GM12878 (cell line): Measurements from ENCODE around the gene SPG7. TPM values are rescaled to one million over a fixed set of nuclear protein-coding genes. Genes with fewer than 3 reads are reported as not detected.

Source experiments
- ATAC-seq: fragments of 200-7000 bp; cut with Tn5 transposase; 3 replicates; pipeline ENCODE4 v1.9.1; 2020; ENCODE audit warnings: mild to moderate bottlenecking, moderate library complexity
- BruUV-seq: library from RNA; stranded (reverse); fragments of 400-500 nt; replicated peaks from 2 replicates; lab custom pipeline; 2021; lab: Mats Ljungman, UMichigan
- CTCF ChIA-PET: fragments of 300-600 bp; sonication (Branson Sonifier 250); formaldehyde crosslinking; extraction: SDS; loops from one replicate; lab custom pipeline; 2021; ENCODE audit warnings: inconsistent platforms; lab: Yijun Ruan, JAX
- POLR2A ChIA-PET: fragments of 350-600 bp; formaldehyde crosslinking; extraction: SDS; loops from one replicate; lab custom pipeline; 2021; ENCODE audit warnings: inconsistent platforms; lab: Charles Lee
- RAD21 ChIA-PET: fragments of 300-600 bp; sonication (Branson Sonifier 250); formaldehyde crosslinking; loops from one replicate; lab custom pipeline; 2023; ENCODE audit warnings: antibody characterized with exemption; ENCODE audit not compliant: unreplicated experiment; lab: Charles Lee
- SMC1A ChIA-PET: fragments of 300-600 bp; sonication (Branson Sonifier 250); formaldehyde crosslinking; loops from one replicate; lab custom pipeline; 2023; ENCODE audit not compliant: unreplicated experiment, uncharacterized antibody; lab: Charles Lee
- DNase-seq: peaks from one replicate; pipeline ENCODE4 v3.0.0-alpha.2; 2011; ENCODE audit warnings: low read depth, low spot score
- FAIRE-seq: peaks from 3 replicates; lab custom pipeline; 2011; peaks lifted over from hg19 to GRCh38; lab: Jason Lieb, UNC
- H2AFZ ChIP-seq: 2 replicates; pipeline ENCODE4 v1.6.0; 2011; ENCODE audit warnings: low read depth, low read length, control low read depth; ENCODE audit not compliant: control insufficient read depth
- H3K27ac ChIP-seq: 2 replicates; pipeline ENCODE4 v1.5.1; 2011; ENCODE audit warnings: control low read depth; ENCODE audit not compliant: control insufficient read depth, insufficient read depth
- H3K27me3 ChIP-seq, 2 experiments: replicated peaks in 1 of 2; 2 replicates each; pipeline versions ENCODE4 v1.6.0 to v1.6.1; 2011; ENCODE audit warnings: low read length in 1 of 2; ENCODE audit not compliant: control insufficient read depth in 2 of 2, insufficient read depth in 2 of 2
- H3K36me3 ChIP-seq, 2 experiments: 2 replicates each; pipeline ENCODE4 v1.5.1; 2011; ENCODE audit warnings: low read length in 1 of 2; ENCODE audit not compliant: control insufficient read depth in 2 of 2, insufficient read depth in 2 of 2
- H3K4me1 ChIP-seq: 2 replicates; pipeline ENCODE4 v1.6.1; 2011; ENCODE audit warnings: mild to moderate bottlenecking, low read length, moderate library complexity, mixed read lengths; ENCODE audit not compliant: control insufficient read depth, insufficient read depth
- H3K4me2 ChIP-seq: 2 replicates; pipeline ENCODE4 v1.6.0; 2011; ENCODE audit warnings: control low read depth; ENCODE audit not compliant: control insufficient read depth, insufficient read depth
- H3K4me3 ChIP-seq: fragments of 200-600 bp; sonication (generic); 2 replicates; pipeline ENCODE4 v1.5.1; 2016
- H3K79me2 ChIP-seq: 2 replicates; pipeline ENCODE4 v1.6.0; 2011; ENCODE audit warnings: low read length; ENCODE audit not compliant: control insufficient read depth, insufficient read depth
- H3K9ac ChIP-seq: 2 replicates; pipeline ENCODE4 v1.8.0; 2011; ENCODE audit warnings: low read length, control low read depth, mixed read lengths; ENCODE audit not compliant: control insufficient read depth, insufficient read depth
- H3K9me3 ChIP-seq: replicated peaks from 3 replicates; pipeline ENCODE4 v1.5.1; 2011; ENCODE audit warnings: mild to moderate bottlenecking, low read length; ENCODE audit not compliant: control insufficient read depth, insufficient read depth
- H4K20me1 ChIP-seq: 2 replicates; pipeline ENCODE4 v1.6.0; 2011; ENCODE audit not compliant: control insufficient read depth, insufficient read depth
- BCL11A ChIP-seq: IDR thresholded peaks from 2 replicates; pipeline ENCODE4 v1.6.1; 2011; ENCODE audit warnings: low read depth, low read length
- GATAD2B ChIP-seq: fragments of 450-650 bp; conservative IDR thresholded peaks from 2 replicates; pipeline ENCODE4 v1.6.1; 2017; ENCODE audit warnings: low read depth, mild to moderate bottlenecking, moderate library complexity
- NR2F1 ChIP-seq: fragments of 450-650 bp; conservative IDR thresholded peaks from 2 replicates; pipeline ENCODE4 v1.6.1; 2017; ENCODE audit warnings: mild to moderate bottlenecking
- RUNX3 ChIP-seq: IDR thresholded peaks from 2 replicates; pipeline ENCODE4 v1.6.1; 2012; ENCODE audit warnings: low read length, inconsistent platforms
- WGBS: methylation state at CpG from one replicate; pipeline ENCODE4 v1.1.6; 2016; ENCODE audit warnings: low lambda C conversion rate; ENCODE audit not compliant: insufficient replicate concordance, insufficient coverage; ENCODE audit errors: missing lambda C conversion rate; 5-methylcytosine and 5-hydroxymethylcytosine counted together
- in situ Hi-C: fragments of 300-500 bp; cut with MboI; formaldehyde crosslinking; loops from 9 replicates; pipeline ENCODE4 v1.14.3; 2018; ENCODE audit warnings: mixed read lengths
- intact Hi-C: fragments of 100-400 bp; cut with micrococcal nuclease; formaldehyde crosslinking; loops from one replicate; pipeline ENCODE4 v1.14.2; 2022; ENCODE audit not compliant: unreplicated experiment
- polyA plus RNA-seq, 11 experiments: library from polyadenylated mRNA; depleted of rRNA in 4 of 11; unstranded in 6 of 11; stranded (reverse) in 5 of 11; fragments of >200 nt; fragmentation: Nextera tagmentation in 4 of 11; fragmentation: Illumina TruSeq in 1 of 11; extraction: Ambion mirVana in 4 of 11; extraction: Trizol in 1 of 11; gene quantifications; 1 replicate in 1 of 11; 2 replicates in 10 of 11; pipeline versions ENCODE4 v1.2.1 to v1.2.3, GENCODE V29; 2011 to 2016; ENCODE audit warnings: inconsistent platforms in 2 of 11, missing spikeins in 2 of 11, low read depth in 1 of 11
- total RNA-seq, 4 experiments: library from RNA; depleted of rRNA in 3 of 4; stranded (reverse); fragments of >200 nt in 3 of 4; fragmentation: Illumina TruSeq in 1 of 4; extraction: Trizol in 1 of 4; gene quantifications; 2 replicates each; pipeline versions ENCODE4 v1.2.1 to v1.2.3, GENCODE V29; 2013 to 2021
- TF ChIP-seq, protein P1 (sequence below): fragments of 450-650 bp; IDR thresholded peaks from 2 replicates; pipeline ENCODE4 v1.6.1; 2016; ENCODE audit warnings: mild to moderate bottlenecking, moderate library complexity, borderline replicate concordance
- TF ChIP-seq, protein P2 (sequence below): fragments of 450-650 bp; IDR thresholded peaks from 2 replicates; pipeline ENCODE4 v1.6.1; 2017; ENCODE audit warnings: mild to moderate bottlenecking, low read depth, inconsistent platforms; ENCODE audit not compliant: poor library complexity, severe bottlenecking

The SPG7 gene
- total and polyA plus RNA-seq, 10 of the 15 experiments (the other 5 are each of a cell fraction or from before 2014, with no cell fraction given): 5.9 to 75.9 (median 52.5) TPM

DNA sequence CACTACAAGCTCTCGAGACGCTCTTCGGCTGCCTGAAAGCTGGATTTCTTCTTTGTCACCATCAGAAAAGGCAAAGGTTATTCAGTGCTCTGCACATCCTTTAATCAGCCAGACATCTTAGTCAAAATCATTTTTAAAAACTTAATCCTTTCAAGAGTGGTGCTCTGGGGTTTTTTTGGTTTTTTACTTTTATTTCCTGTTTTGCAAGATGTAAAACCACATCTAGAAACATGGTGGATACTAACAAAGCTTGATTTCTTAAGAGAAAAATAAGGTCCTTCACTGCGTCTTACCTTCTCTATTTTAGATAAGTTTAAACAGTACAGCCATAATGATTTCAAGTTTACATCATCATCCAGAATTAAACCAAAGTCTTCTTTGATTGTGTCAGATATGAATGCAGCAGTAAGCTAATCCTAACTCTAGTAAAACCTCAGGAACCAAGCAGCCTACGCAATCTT, 24.1 kb upstream of the SPG7 start:
- in situ Hi-C loops: no loop called here
- H4K20me1 ChIP-seq: peaks cover 25% of the 10 kb centered on the region
- WGBS: 71% methylated on average over 5 of the region's 5 CpGs
- peak overlapping the region; percentile 69 for H3K4me3 ChIP-seq
- POLR2A ChIA-PET: interaction anchor here (0.5 to 1.7 kb wide), 6 partner anchors 20 to 507 kb away, joined by 3 to 6 read pairs (median 4); no protein-coding TSS in a partner anchor
- peak overlapping the region; percentile 49; the same call in 1 of the 2 replicates for H3K9ac ChIP-seq
- peak; percentile 63 for TF ChIP-seq RUNX3
- TF ChIP-seq GATAD2B: no peak
- TF ChIP-seq, all 136 proteins: peak for 1
- Histone ChIP-seq H3K79me2 (peaks cover 96% of the 10 kb centered on the region), H3K9me3 (no peaks in the 10 kb centered on the region), H2AFZ (no peak overlapping the region), H3K4me1 (peaks cover 63% of the 10 kb centered on the region), H3K4me2 (peak overlapping the region; percentile 96), H3K27ac (peak overlapping the region; percentile 92), H3K36me3 (peaks cover 3 to 6% of the 10 kb centered on the region in 2 experiments; a peak in 3 of 4 replicates), H3K27me3 (no peaks in the 10 kb centered on the region)
- intact Hi-C loops: loop anchor here (2.0 kb wide), 1 partner anchor 61 kb away; no protein-coding TSS in a partner anchor
- CTCF ChIA-PET: interaction anchor here (0.6 to 1.2 kb wide), 5 partner anchors 30 to 151 kb away, joined by 3 read pairs; no protein-coding TSS in a partner anchor
- SMC1A ChIA-PET: interaction anchor here (0.8 to 2.3 kb wide), 6 partner anchors 24 to 125 kb away, joined by 3 to 10 read pairs (median 3); partner anchors contain the start of gene SPG7
- RAD21 ChIA-PET: interaction anchor here (1.0 to 1.7 kb wide), 2 partner anchors 24 to 122 kb away, joined by 3 to 6 read pairs; partner anchors contain the start of gene SPG7
- ATAC-seq: no peak
- FAIRE-seq: no peak
- no TSS peak for BruUV-seq
- DNase-seq: no peak

DNA sequence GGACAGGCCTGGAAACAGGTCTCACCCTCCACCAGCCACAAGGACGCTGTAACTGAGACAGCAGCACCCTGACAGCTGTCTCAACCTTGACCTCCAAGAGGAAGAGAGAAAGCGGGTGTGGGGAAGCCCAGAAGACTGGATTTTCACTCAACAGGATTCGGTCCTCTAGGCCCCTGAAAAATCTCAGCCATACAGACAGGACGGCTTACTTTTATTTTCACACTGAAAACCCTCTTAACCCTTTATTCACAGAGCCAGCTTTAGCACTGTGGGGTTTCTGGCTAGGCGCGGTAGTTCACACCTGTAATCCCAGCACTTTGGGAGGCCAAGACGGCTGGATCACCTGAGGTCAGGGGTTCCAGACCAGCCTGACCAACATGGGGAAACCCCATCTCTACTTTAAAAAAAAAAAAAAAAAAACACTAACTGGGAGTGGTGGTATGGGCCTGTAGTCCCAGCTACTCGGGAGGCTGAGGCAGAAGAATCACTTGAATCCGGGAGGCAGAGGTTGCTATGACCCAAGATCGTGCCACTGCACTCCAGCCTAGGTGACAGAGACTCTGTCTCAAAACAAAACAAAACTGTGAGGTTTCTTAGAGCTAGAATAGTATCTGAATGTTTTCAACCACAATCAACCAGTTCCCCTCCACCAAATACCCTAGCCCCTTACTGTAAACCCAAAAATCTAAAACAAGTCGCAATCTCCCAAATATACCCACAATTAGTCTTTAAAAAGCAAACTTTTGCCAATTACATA, 23.1 kb upstream of the SPG7 start:
- Histone ChIP-seq H4K20me1 (peaks cover 25% of the 10 kb centered on the region), H3K27me3 (no peaks in the 10 kb centered on the region), H3K9ac (peak overlapping the region; percentile 49), H3K36me3 (peaks cover 3 to 6% of the 10 kb centered on the region in 2 experiments; a peak in 3 of 4 replicates), H3K79me2 (peaks cover 95% of the 10 kb centered on the region), H2AFZ (no peak overlapping the region), H3K27ac (peak overlapping the region; percentile 92), H3K9me3 (no peaks in the 10 kb centered on the region), H3K4me1 (peaks cover 60% of the 10 kb centered on the region), H3K4me3 (peak overlapping the region; percentile 69), H3K4me2 (peak overlapping the region; percentile 96)
- ATAC-seq (peak; percentile 57), FAIRE-seq (peak; percentile 69), DNase-seq (peak; percentile 41)
- ChIA-PET POLR2A (interaction anchor here (0.5 to 1.7 kb wide), 6 partner anchors 11 to 508 kb away, joined by 3 to 6 read pairs (median 4); no protein-coding TSS in a partner anchor), CTCF (interaction anchor here (0.6 to 1.0 kb wide), 3 partner anchors 72 to 460 kb away, joined by 3 to 4 read pairs (median 3); no protein-coding TSS in a partner anchor), RAD21 (interaction anchor here (1.0 to 1.6 kb wide), 5 partner anchors 33 to 125 kb away, joined by 3 to 4 read pairs (median 3); no protein-coding TSS in a partner anchor), SMC1A (interaction anchor here (0.6 to 2.3 kb wide), 8 partner anchors 30 to 148 kb away, joined by 3 to 10 read pairs (median 4); no protein-coding TSS in a partner anchor)
- intact Hi-C loops: loop anchor here (2.0 to 5.0 kb wide), 5 partner anchors 62 to 243 kb away; partner anchors contain the start of gene RPL13
- BruUV-seq: TSS peak; percentile 0
- WGBS: 5% methylated on average over 11 of the region's 11 CpGs
- in situ Hi-C loops: no loop called here
- TF ChIP-seq, protein P1, sequence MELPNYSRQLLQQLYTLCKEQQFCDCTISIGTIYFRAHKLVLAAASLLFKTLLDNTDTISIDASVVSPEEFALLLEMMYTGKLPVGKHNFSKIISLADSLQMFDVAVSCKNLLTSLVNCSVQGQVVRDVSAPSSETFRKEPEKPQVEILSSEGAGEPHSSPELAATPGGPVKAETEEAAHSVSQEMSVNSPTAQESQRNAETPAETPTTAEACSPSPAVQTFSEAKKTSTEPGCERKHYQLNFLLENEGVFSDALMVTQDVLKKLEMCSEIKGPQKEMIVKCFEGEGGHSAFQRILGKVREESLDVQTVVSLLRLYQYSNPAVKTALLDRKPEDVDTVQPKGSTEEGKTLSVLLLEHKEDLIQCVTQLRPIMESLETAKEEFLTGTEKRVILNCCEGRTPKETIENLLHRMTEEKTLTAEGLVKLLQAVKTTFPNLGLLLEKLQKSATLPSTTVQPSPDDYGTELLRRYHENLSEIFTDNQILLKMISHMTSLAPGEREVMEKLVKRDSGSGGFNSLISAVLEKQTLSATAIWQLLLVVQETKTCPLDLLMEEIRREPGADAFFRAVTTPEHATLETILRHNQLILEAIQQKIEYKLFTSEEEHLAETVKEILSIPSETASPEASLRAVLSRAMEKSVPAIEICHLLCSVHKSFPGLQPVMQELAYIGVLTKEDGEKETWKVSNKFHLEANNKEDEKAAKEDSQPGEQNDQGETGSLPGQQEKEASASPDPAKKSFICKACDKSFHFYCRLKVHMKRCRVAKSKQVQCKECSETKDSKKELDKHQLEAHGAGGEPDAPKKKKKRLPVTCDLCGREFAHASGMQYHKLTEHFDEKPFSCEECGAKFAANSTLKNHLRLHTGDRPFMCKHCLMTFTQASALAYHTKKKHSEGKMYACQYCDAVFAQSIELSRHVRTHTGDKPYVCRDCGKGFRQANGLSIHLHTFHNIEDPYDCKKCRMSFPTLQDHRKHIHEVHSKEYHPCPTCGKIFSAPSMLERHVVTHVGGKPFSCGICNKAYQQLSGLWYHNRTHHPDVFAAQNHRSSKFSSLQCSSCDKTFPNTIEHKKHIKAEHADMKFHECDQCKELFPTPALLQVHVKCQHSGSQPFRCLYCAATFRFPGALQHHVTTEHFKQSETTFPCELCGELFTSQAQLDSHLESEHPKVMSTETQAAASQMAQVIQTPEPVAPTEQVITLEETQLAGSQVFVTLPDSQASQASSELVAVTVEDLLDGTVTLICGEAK: no peak
- TF ChIP-seq, protein P2, sequence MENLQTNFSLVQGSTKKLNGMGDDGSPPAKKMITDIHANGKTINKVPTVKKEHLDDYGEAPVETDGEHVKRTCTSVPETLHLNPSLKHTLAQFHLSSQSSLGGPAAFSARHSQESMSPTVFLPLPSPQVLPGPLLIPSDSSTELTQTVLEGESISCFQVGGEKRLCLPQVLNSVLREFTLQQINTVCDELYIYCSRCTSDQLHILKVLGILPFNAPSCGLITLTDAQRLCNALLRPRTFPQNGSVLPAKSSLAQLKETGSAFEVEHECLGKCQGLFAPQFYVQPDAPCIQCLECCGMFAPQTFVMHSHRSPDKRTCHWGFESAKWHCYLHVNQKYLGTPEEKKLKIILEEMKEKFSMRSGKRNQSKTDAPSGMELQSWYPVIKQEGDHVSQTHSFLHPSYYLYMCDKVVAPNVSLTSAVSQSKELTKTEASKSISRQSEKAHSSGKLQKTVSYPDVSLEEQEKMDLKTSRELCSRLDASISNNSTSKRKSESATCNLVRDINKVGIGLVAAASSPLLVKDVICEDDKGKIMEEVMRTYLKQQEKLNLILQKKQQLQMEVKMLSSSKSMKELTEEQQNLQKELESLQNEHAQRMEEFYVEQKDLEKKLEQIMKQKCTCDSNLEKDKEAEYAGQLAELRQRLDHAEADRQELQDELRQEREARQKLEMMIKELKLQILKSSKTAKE: peak; percentile 68
- TF ChIP-seq BCL11A (peak; percentile 22; the same call in 1 of the 2 replicates), NR2F1 (peak; percentile 94)
